RWPE2 (cell line): Measurements from ENCODE around the gene GRIP1.

ENCODE experiments used
- ATAC-seq: fragments of 200-7000 bp; cut with Tn5 transposase; 3 replicates; pipeline ENCODE4 v1.9.1; 2021; ENCODE audit warnings: low read depth
- DNase-seq: peaks from one replicate; pipeline ENCODE4 v3.0.0-alpha.2; 2020; ENCODE audit warnings: low spot score
- H3K27ac ChIP-seq: fragments of 450-650 bp; 2 replicates; pipeline ENCODE4 v1.5.1; 2017; ENCODE audit warnings: mild to moderate bottlenecking; ENCODE audit not compliant: poor library complexity, severe bottlenecking
- H3K27me3 ChIP-seq: fragments of 250-450 bp; sonication (Bioruptor Pico); 2 replicates; pipeline ENCODE4 v1.5.1; 2021; ENCODE audit warnings: mild to moderate bottlenecking, moderate library complexity; ENCODE audit not compliant: insufficient read depth, poor library complexity, severe bottlenecking
- H3K36me3 ChIP-seq: fragments of 250-450 bp; sonication (Bioruptor Pico); 2 replicates; pipeline ENCODE4 v1.5.1; 2020; ENCODE audit warnings: low read depth, mild to moderate bottlenecking, moderate library complexity
- H3K4me1 ChIP-seq: fragments of 250-450 bp; sonication (Bioruptor Pico); 2 replicates; pipeline ENCODE4 v1.5.1; 2021; ENCODE audit warnings: mild to moderate bottlenecking, moderate library complexity; ENCODE audit not compliant: insufficient read depth, poor library complexity, severe bottlenecking
- H3K4me3 ChIP-seq: fragments of 250-450 bp; sonication (Bioruptor Pico); 2 replicates; pipeline ENCODE4 v1.5.1; 2021; ENCODE audit warnings: mild to moderate bottlenecking, moderate library complexity; ENCODE audit not compliant: severe bottlenecking
- H3K9me3 ChIP-seq: fragments of 250-450 bp; sonication (Bioruptor Pico); 2 replicates; pipeline ENCODE4 v1.5.1; 2021; ENCODE audit warnings: mild to moderate bottlenecking, moderate library complexity; ENCODE audit not compliant: severe bottlenecking
- TF ChIP-seq, protein P1 (sequence below): fragments of 450-650 bp; IDR thresholded peaks from one replicate; pipeline ENCODE4 v1.5.1; 2017; ENCODE audit warnings: mild to moderate bottlenecking, moderate library complexity; ENCODE audit not compliant: poor library complexity, severe bottlenecking

The GRIP1 gene

DNA sequence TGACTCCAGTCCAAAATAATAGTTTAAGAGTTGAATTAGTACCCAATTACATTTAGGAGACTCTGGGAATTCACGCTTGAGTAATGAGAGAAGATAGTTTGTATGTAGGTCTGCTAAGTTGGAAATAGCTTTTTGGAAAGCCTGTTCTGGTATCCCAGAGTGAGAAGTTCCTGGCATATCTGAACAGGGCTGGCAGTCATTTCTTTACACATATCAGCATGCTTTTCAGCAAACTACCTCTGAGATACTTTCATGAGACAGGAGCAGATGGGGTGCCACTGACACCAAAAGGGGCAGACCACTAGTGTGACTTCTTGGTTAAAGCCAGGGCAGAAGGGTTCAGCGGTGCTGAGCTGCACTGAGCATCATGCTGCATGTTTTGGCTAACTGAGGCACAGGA, 45.1 kb upstream of the GRIP1 start:
- Histone ChIP-seq H3K27me3 (no peaks in the 10 kb centered on the region), H3K36me3 (no peaks in the 10 kb centered on the region), H3K4me1 (no peaks in the 10 kb centered on the region), H3K4me3 (no peak overlapping the region), H3K9me3 (no peaks in the 10 kb centered on the region), H3K27ac (no peak overlapping the region)
- TF ChIP-seq, protein P1, sequence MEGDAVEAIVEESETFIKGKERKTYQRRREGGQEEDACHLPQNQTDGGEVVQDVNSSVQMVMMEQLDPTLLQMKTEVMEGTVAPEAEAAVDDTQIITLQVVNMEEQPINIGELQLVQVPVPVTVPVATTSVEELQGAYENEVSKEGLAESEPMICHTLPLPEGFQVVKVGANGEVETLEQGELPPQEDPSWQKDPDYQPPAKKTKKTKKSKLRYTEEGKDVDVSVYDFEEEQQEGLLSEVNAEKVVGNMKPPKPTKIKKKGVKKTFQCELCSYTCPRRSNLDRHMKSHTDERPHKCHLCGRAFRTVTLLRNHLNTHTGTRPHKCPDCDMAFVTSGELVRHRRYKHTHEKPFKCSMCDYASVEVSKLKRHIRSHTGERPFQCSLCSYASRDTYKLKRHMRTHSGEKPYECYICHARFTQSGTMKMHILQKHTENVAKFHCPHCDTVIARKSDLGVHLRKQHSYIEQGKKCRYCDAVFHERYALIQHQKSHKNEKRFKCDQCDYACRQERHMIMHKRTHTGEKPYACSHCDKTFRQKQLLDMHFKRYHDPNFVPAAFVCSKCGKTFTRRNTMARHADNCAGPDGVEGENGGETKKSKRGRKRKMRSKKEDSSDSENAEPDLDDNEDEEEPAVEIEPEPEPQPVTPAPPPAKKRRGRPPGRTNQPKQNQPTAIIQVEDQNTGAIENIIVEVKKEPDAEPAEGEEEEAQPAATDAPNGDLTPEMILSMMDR: no peak
- ATAC-seq (no peak), DNase-seq (no peak)

DNA sequence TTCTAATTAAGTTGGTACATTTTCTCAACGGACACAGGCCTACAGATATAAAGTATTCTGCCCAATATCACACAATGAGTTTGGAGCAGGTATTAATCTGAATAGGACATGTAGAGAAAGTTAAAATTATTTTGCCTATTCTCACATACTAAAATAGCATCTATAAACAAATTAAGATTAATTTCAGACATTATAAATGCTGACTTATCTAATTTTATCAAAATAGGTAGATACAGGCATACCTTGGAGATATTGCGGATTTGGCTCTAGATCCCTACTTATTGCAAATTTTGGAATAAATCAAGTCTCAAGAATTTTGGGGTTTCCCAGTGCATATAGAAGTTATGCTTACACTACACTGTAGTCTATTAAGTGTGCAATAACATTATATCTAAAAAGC, 41.0 kb upstream of the GRIP1 start:
- no peaks in the 10 kb centered on the region for H3K36me3 ChIP-seq
- no peaks in the 10 kb centered on the region for H3K27me3 ChIP-seq
- DNase-seq (no peak), ATAC-seq (no peak)
- no peaks in the 10 kb centered on the region for H3K4me1 ChIP-seq
- H3K27ac ChIP-seq: no peak overlapping the region
- H3K9me3 ChIP-seq: no peaks in the 10 kb centered on the region
- TF ChIP-seq, protein P1: no peak
- H3K4me3 ChIP-seq: no peak overlapping the region

DNA sequence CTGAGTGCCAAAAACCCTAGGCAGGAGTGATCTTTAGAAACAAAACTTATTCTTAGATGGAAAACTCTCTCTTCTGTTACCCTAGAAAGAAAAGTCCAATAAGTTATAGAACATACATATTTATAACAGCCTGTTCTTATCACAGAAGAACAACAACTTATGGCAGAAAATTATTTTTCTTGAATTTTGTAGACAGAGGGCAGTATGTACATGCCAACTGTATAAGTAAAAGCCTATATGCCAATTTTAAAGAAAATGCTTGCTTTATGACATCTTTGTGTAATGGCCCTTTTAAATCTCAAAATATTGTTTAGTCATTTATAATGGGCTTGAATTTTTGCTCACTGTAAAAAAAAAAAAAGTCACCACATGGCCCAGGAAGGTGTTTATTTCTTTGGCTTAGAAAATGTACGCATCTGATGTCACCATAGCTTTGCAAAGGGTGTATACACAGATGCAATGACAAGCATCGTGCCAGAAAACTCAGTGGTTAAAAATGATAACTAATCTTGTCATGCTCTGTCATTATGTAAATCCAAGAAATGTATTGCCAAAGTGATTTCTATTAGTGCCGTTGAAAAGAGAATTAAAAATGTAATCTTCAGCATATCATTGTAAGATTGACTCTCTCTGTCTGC, 38.3 kb upstream of the GRIP1 start:
- Histone ChIP-seq H3K27ac (no peak overlapping the region), H3K36me3 (no peaks in the 10 kb centered on the region), H3K9me3 (no peaks in the 10 kb centered on the region), H3K4me1 (no peaks in the 10 kb centered on the region), H3K27me3 (no peaks in the 10 kb centered on the region), H3K4me3 (no peak overlapping the region)
- TF ChIP-seq, protein P1: peak; percentile 14
- no peak for ATAC-seq
- DNase-seq: no peak

DNA sequence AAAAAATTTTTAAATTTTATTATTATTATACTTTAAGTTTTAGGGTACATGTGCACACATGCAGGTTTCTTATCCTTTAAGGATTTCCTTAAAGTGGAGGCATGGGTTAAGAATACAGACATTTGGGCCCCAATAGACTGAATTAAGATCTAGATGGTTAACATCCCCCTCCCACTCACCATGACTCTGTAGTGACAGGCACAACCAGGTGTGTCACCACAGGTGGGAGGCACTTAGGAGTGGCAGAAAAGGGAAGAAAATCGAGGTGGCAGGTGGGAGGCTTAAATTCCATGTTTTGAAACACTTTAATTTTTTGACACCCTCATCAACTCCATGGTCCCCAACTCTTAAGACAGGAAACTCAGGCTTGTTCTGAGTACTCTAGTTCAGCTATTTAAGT, 37.6 kb upstream of the GRIP1 start:
- DNase-seq (no peak), ATAC-seq (no peak)
- H3K4me1 ChIP-seq: no peaks in the 10 kb centered on the region
- H3K9me3 ChIP-seq: no peaks in the 10 kb centered on the region
- TF ChIP-seq, protein P1: no peak
- no peaks in the 10 kb centered on the region for H3K27me3 ChIP-seq
- H3K36me3 ChIP-seq: no peaks in the 10 kb centered on the region
- H3K4me3 ChIP-seq: no peak overlapping the region
- H3K27ac ChIP-seq: no peak overlapping the region

DNA sequence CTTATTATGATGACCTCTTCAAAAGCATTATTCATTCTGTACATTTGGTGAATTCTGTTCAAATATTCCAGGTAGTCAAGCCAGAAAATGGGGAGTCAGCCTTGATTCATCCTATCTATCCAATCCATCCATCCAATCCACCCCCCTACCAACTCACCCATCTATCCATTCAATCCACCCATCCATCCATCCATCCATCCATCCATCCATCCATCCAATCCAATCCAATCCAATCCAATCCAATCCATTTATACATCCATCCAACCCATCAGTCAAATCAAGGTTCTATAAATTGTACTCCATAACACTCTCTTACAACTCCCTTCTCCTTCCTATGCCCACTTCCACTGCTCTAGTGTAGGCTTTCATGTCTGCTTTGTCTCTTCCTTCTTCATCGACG, 35.8 kb upstream of the GRIP1 start:
- H3K27me3 ChIP-seq: no peaks in the 10 kb centered on the region
- H3K36me3 ChIP-seq: no peaks in the 10 kb centered on the region
- TF ChIP-seq, protein P1: no peak
- ATAC-seq (no peak), DNase-seq (no peak)
- H3K27ac ChIP-seq: no peak overlapping the region
- H3K9me3 ChIP-seq: no peaks in the 10 kb centered on the region
- no peaks in the 10 kb centered on the region for H3K4me1 ChIP-seq
- no peak overlapping the region for H3K4me3 ChIP-seq
